NB4 (cell line): ENCODE measurements around the gene KDM6A.
"Not testable (repeated sequence)": the region's sequence is repeated elsewhere in the genome, so short reads cannot be mapped to it uniquely, and the experiment has no call there.

Experiments used
- DNase-seq: peaks from one replicate; pipeline ENCODE4 v3.0.0; 2010; ENCODE audit warnings: low read depth
- H3K4me3 ChIP-seq: one replicate; pipeline ENCODE4 v1.5.1; 2011; ENCODE audit warnings: mild to moderate bottlenecking, low read depth, low read length, moderate library complexity
- MYC ChIP-seq: IDR thresholded peaks from 2 replicates; pipeline ENCODE4 v1.6.1; 2011; ENCODE audit warnings: low read depth, low read length
- POLR2A ChIP-seq: IDR thresholded peaks from 2 replicates; pipeline ENCODE4 v1.6.1; 2011; ENCODE audit warnings: mild to moderate bottlenecking; ENCODE audit not compliant: insufficient read length; ENCODE audit errors: extremely low read depth
- TF ChIP-seq, protein P1 (sequence below): IDR thresholded peaks from 2 replicates; pipeline ENCODE4 v1.6.1; 2011; ENCODE audit warnings: low read depth, low read length
- TF ChIP-seq, protein P2 (sequence below): IDR thresholded peaks from one replicate; pipeline ENCODE4 v1.5.1; 2012; ENCODE audit warnings: low read depth, low read length

KDM6A gene

DNA sequence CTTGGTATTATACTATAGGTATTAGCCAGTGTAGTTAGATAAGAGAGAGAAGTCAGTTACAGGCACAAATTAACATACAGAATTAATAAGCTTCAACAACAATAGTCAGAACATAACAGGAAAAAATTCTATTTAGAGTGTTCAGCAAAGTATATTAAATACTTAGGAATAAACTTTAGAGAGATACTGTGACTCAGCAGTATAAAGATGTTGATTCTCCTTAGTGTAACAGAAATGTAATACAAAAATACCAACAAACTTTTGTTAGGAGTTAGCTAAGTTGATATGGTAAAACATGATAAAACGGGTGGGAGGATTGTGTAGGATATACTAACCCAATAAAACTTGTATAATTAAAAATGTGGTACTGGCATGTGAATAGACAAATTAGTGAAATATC lies 173.4 kb downstream of the KDM6A start:
- no peak for DNase-seq
- H3K4me3 ChIP-seq, result no peak overlapping the region
- TF ChIP-seq, protein P1, sequence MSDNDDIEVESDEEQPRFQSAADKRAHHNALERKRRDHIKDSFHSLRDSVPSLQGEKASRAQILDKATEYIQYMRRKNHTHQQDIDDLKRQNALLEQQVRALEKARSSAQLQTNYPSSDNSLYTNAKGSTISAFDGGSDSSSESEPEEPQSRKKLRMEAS, result no peak
- TF ChIP-seq, protein P2, sequence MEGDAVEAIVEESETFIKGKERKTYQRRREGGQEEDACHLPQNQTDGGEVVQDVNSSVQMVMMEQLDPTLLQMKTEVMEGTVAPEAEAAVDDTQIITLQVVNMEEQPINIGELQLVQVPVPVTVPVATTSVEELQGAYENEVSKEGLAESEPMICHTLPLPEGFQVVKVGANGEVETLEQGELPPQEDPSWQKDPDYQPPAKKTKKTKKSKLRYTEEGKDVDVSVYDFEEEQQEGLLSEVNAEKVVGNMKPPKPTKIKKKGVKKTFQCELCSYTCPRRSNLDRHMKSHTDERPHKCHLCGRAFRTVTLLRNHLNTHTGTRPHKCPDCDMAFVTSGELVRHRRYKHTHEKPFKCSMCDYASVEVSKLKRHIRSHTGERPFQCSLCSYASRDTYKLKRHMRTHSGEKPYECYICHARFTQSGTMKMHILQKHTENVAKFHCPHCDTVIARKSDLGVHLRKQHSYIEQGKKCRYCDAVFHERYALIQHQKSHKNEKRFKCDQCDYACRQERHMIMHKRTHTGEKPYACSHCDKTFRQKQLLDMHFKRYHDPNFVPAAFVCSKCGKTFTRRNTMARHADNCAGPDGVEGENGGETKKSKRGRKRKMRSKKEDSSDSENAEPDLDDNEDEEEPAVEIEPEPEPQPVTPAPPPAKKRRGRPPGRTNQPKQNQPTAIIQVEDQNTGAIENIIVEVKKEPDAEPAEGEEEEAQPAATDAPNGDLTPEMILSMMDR, result no peak

DNA sequence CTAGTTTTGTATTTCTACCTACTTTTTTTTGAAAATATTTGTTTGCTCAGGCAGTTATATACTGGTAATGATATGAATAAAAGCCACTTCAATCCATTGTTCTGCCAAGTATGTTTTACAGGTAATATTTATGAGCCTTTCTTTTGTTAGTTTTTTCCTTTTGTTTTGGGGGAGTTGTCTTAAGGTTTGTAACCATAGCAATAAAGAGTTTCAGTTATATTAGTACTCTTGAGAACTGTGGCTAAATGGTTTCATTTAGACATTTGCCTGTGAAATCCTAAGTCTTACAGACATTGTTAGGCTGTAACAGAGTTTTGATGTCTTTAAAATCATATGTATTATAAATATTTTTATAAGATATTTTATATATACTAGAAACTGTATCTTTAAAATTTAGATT lies 177.6 kb downstream of the KDM6A start:
- DNase-seq, result no peak
- no peak overlapping the region for H3K4me3 ChIP-seq
- TF ChIP-seq POLR2A (no peak), MYC (no peak)
- TF ChIP-seq, protein P2, result no peak
- TF ChIP-seq, protein P1, result no peak

DNA sequence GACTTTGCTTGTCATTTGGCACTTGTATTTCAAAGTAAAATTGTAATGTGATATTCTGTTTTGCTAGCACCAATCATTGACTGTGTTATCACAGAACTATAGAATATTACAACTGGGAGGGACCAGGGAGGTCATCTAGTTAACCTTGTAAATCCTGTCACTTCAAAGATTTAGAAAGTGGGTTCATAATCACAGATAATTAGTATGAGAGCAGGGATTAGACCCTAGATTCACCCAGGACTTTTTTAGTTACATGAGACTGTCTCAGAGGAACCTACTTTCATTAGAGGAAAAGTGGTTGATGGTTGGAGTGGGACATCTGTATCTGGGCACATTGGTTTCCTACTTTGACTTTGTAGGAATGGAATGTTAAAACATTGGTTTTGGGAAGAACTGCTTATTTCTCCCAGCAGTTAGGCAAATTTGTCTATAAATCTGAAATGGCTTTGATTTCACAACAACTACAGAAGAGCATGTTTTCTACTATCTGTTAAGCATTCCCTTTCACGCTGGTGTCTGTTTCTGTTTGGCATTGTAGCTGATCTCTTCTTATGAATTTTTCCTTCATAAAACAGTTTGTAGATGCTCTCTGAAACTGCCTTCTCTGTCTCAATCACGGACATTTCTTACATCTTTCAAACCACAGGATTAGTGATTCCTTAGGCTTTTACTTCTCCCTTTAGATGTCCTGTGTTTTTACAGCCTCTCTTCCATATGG lies 183.6 kb downstream of the KDM6A start:
- no peak overlapping the region for H3K4me3 ChIP-seq
- TF ChIP-seq, protein P1, result no peak
- no peak for TF ChIP-seq POLR2A
- no peak for DNase-seq

DNA sequence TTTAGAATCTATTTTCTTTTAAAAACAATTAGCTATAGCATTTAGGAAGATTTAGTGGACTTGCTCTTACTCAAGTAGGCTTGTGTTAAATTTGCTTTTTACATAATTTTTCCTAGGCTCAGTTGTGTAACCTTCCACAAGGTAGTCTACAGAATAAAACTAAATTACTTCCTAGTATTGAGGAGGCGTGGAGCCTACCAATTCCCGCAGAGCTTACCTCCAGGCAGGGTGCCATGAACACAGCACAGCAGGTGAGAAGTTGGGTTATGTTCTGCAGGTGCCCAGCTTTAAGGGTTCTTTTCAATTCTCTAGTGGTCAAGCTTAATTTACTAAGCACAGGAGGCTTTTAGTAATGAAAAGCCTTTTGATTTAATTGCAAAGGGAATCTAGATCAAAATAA lies 186.9 kb downstream of the KDM6A start:
- DNase-seq, result not testable (repeated sequence)

DNA sequence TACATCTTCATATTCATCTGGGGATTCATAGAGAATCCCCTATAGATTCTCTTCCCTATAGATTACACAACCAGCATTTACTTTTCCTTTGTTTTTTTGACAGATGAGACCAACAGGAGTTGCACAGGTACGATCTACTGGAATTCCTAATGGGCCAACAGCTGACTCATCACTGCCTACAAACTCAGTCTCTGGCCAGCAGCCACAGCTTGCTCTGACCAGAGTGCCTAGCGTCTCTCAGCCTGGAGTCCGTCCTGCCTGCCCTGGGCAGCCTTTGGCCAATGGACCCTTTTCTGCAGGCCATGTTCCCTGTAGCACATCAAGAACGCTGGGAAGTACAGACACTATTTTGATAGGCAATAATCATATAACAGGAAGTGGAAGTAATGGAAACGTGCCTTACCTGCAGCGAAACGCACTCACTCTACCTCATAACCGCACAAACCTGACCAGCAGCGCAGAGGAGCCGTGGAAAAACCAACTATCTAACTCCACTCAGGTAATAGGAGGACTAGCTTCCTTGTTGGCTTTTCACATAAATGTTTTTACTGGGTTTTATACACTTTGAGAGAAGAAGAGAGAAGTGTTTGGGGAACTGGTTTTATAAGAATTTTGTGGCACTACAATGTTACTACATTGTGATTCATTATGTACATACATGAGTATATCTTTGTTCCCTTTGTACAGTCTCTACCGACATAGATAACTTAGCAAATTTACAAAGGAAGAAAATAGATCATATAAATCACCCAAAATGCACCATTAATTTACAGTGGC lies 190.5 kb downstream of the KDM6A start:
- TF ChIP-seq, protein P1, result no peak
- no peak for TF ChIP-seq MYC
- no peak for DNase-seq
- H3K4me3 ChIP-seq, result no peak overlapping the region

More for the DNA sequence above, 186.9 kb downstream of the KDM6A start:
- not testable (repeated sequence) for H3K4me3 ChIP-seq

DNA sequence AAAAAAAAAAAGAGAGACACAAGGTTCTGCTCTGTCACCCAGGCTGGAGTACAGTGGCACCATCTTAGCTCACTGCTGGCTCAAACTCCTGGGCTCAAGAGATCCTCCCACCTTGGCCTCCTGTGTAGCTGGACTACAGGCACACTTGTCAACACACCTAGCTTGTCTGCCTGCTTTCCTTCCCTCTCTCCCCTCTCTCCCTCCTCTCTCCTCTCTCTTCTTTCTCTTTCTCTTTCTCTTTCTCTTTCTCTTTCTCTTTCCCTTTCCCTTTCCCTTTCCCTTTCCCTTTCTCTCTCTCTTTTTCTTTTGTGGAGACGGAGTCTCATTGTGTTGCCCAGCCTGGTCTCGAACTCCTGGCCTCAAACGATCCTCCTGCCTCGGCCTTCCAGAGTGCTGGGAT lies 195.6 kb downstream of the KDM6A start:
- TF ChIP-seq MYC (no peak), POLR2A (no peak)
- TF ChIP-seq, protein P2, result no peak
- TF ChIP-seq, protein P1, result no peak
- H3K4me3 ChIP-seq, result no peak overlapping the region
- DNase-seq, result no peak

DNA sequence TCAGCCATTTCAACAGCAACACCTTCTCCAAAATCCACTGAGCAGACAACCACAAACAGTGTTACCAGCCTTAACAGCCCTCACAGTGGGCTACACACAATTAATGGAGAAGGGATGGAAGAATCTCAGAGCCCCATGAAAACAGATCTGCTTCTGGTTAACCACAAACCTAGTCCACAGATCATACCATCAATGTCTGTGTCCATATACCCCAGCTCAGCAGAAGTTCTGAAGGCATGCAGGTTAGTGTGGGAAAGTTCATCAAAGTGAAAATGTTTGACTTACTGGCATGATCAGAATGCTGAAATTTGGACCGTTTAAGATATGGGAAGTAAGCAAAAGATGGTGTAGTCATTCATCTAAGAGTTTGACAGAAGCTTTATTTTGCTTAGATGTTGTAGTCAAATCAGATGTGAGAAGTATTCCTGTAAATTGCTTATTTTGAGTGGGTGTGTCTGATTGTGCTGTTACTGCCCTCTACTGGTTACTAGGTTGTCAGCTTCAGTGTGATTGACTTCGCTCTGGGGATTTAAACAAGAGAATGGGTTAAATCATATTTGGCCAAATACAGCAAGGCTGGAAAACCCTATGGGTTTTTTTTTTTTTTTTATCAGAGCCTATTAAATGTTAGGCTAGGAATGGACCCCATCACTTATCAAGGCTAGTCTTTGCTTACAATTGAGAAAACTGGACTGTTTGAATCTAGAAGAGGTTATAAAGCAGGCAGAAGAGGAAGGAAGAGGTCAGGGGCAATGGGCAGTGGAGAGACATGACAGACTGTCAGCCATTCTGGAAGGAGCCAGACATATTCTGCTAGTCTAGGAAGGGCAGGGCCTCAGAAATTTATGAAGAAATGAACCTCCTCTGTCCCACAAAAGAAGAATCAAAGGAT lies 197.4 kb downstream of the KDM6A start:
- H3K4me3 ChIP-seq, result no peak overlapping the region
- TF ChIP-seq POLR2A, result no peak
- no peak for TF ChIP-seq MYC
- TF ChIP-seq, protein P1, result no peak
- TF ChIP-seq, protein P2, result peak; percentile 52
- peak; percentile 63 for DNase-seq

DNA sequence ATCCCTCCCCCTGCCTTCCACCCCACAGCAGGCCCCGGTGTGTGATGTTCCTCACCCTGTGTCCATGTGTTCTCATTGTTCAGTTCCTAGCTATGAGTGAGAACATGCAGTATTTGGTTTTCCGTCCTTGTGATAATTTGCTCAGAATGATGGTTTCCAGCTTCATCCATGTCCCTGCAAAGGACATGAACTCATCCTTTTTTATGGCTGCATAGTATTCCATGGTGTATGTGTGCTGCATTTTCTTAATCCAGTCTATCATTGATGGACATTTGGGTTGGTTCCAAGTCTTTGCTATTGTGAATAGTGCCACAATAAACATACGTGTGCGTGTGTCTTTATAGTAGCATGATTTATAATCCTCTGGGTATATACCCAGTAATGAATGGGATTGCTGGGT lies 200.0 kb downstream of the KDM6A start:
- not testable (repeated sequence) for DNase-seq, H3K4me3 ChIP-seq
